GM12878 (cell line): ENCODE data around the gene APLP1. TPM values are rescaled to one million over a fixed set of nuclear protein-coding genes. Genes with fewer than 3 reads are reported as not detected.

Experiments
- ATAC-seq: fragments of 200-7000 bp; cut with Tn5 transposase; 3 replicates; pipeline ENCODE4 v1.9.1; 2020; ENCODE audit warnings: mild to moderate bottlenecking, moderate library complexity
- BruUV-seq: library from RNA; stranded (reverse); fragments of 400-500 nt; replicated peaks from 2 replicates; lab custom pipeline; 2021; lab: Mats Ljungman, UMichigan
- CTCF ChIA-PET: fragments of 300-600 bp; sonication (Branson Sonifier 250); formaldehyde crosslinking; extraction: SDS; loops from one replicate; lab custom pipeline; 2021; ENCODE audit warnings: inconsistent platforms; lab: Yijun Ruan, JAX
- POLR2A ChIA-PET: fragments of 350-600 bp; formaldehyde crosslinking; extraction: SDS; loops from one replicate; lab custom pipeline; 2021; ENCODE audit warnings: inconsistent platforms; lab: Charles Lee
- RAD21 ChIA-PET: fragments of 300-600 bp; sonication (Branson Sonifier 250); formaldehyde crosslinking; loops from one replicate; lab custom pipeline; 2023; ENCODE audit warnings: antibody characterized with exemption; ENCODE audit not compliant: unreplicated experiment; lab: Charles Lee
- SMC1A ChIA-PET: fragments of 300-600 bp; sonication (Branson Sonifier 250); formaldehyde crosslinking; loops from one replicate; lab custom pipeline; 2023; ENCODE audit not compliant: unreplicated experiment, uncharacterized antibody; lab: Charles Lee
- DNase-seq: peaks from one replicate; pipeline ENCODE4 v3.0.0-alpha.2; 2011; ENCODE audit warnings: low read depth, low spot score
- FAIRE-seq: peaks from 3 replicates; lab custom pipeline; 2011; peaks lifted over from hg19 to GRCh38; lab: Jason Lieb, UNC
- H2AFZ ChIP-seq: 2 replicates; pipeline ENCODE4 v1.6.0; 2011; ENCODE audit warnings: low read depth, low read length, control low read depth; ENCODE audit not compliant: control insufficient read depth
- H3K27ac ChIP-seq: 2 replicates; pipeline ENCODE4 v1.5.1; 2011; ENCODE audit warnings: control low read depth; ENCODE audit not compliant: control insufficient read depth, insufficient read depth
- H3K27me3 ChIP-seq, 2 experiments: replicated peaks in 1 of 2; 2 replicates each; pipeline versions ENCODE4 v1.6.0 to v1.6.1; 2011; ENCODE audit warnings: low read length in 1 of 2; ENCODE audit not compliant: control insufficient read depth in 2 of 2, insufficient read depth in 2 of 2
- H3K36me3 ChIP-seq, 2 experiments: 2 replicates each; pipeline ENCODE4 v1.5.1; 2011; ENCODE audit warnings: low read length in 1 of 2; ENCODE audit not compliant: control insufficient read depth in 2 of 2, insufficient read depth in 2 of 2
- H3K4me1 ChIP-seq: 2 replicates; pipeline ENCODE4 v1.6.1; 2011; ENCODE audit warnings: mild to moderate bottlenecking, low read length, moderate library complexity, mixed read lengths; ENCODE audit not compliant: control insufficient read depth, insufficient read depth
- H3K4me2 ChIP-seq: 2 replicates; pipeline ENCODE4 v1.6.0; 2011; ENCODE audit warnings: control low read depth; ENCODE audit not compliant: control insufficient read depth, insufficient read depth
- H3K4me3 ChIP-seq: fragments of 200-600 bp; sonication (generic); 2 replicates; pipeline ENCODE4 v1.5.1; 2016
- H3K79me2 ChIP-seq: 2 replicates; pipeline ENCODE4 v1.6.0; 2011; ENCODE audit warnings: low read length; ENCODE audit not compliant: control insufficient read depth, insufficient read depth
- H3K9ac ChIP-seq: 2 replicates; pipeline ENCODE4 v1.8.0; 2011; ENCODE audit warnings: low read length, control low read depth, mixed read lengths; ENCODE audit not compliant: control insufficient read depth, insufficient read depth
- H3K9me3 ChIP-seq: replicated peaks from 3 replicates; pipeline ENCODE4 v1.5.1; 2011; ENCODE audit warnings: mild to moderate bottlenecking, low read length; ENCODE audit not compliant: control insufficient read depth, insufficient read depth
- H4K20me1 ChIP-seq: 2 replicates; pipeline ENCODE4 v1.6.0; 2011; ENCODE audit not compliant: control insufficient read depth, insufficient read depth
- ZBTB40 ChIP-seq: fragments of 450-650 bp; IDR thresholded peaks from 2 replicates; pipeline ENCODE4 v1.6.1; 2016; ENCODE audit warnings: mild to moderate bottlenecking, moderate library complexity, borderline replicate concordance
- WGBS: methylation state at CpG from one replicate; pipeline ENCODE4 v1.1.6; 2016; ENCODE audit warnings: low lambda C conversion rate; ENCODE audit not compliant: insufficient replicate concordance, insufficient coverage; ENCODE audit errors: missing lambda C conversion rate; 5-methylcytosine and 5-hydroxymethylcytosine counted together
- in situ Hi-C: fragments of 300-500 bp; cut with MboI; formaldehyde crosslinking; loops from 9 replicates; pipeline ENCODE4 v1.14.3; 2018; ENCODE audit warnings: mixed read lengths
- intact Hi-C: fragments of 100-400 bp; cut with micrococcal nuclease; formaldehyde crosslinking; loops from one replicate; pipeline ENCODE4 v1.14.2; 2022; ENCODE audit not compliant: unreplicated experiment
- polyA plus RNA-seq, 11 experiments: library from polyadenylated mRNA; depleted of rRNA in 4 of 11; unstranded in 6 of 11; stranded (reverse) in 5 of 11; fragments of >200 nt; fragmentation: Nextera tagmentation in 4 of 11; fragmentation: Illumina TruSeq in 1 of 11; extraction: Ambion mirVana in 4 of 11; extraction: Trizol in 1 of 11; gene quantifications; 1 replicate in 1 of 11; 2 replicates in 10 of 11; pipeline versions ENCODE4 v1.2.1 to v1.2.3, GENCODE V29; 2011 to 2016; ENCODE audit warnings: inconsistent platforms in 2 of 11, missing spikeins in 2 of 11, low read depth in 1 of 11
- total RNA-seq, 4 experiments: library from RNA; depleted of rRNA in 3 of 4; stranded (reverse); fragments of >200 nt in 3 of 4; fragmentation: Illumina TruSeq in 1 of 4; extraction: Trizol in 1 of 4; gene quantifications; 2 replicates each; pipeline versions ENCODE4 v1.2.1 to v1.2.3, GENCODE V29; 2013 to 2021

APLP1 gene
- total and polyA plus RNA-seq, 10 of the 15 experiments (the other 5 are each of a cell fraction or from before 2014, with no cell fraction given): 0.07 to 2.2 (median 0.91) TPM; not detected in 1

- no peak within 1 kb of the TSS for H3K27ac ChIP-seq
- H3K4me2 ChIP-seq: peak within 1 kb of the TSS; percentile 90
- peak within 1 kb of the TSS; percentile 72 for H2AFZ ChIP-seq
- H3K79me2 ChIP-seq: no peaks in the 10 kb centered on the region
- peaks cover 3% of the 10 kb centered on the region; the same call in 1 of the 2 replicates for H3K4me1 ChIP-seq
- H3K9me3 ChIP-seq: no peaks in the 10 kb centered on the region
- no peak for TF ChIP-seq ZBTB40
- no peaks in the 10 kb centered on the region for H3K36me3 ChIP-seq
- DNase-seq (no peak), FAIRE-seq (no peak), ATAC-seq (peak; percentile 59)
- H4K20me1 ChIP-seq: no peaks in the 10 kb centered on the region
- whole genome bisulfite sequencing: 2% methylated on average over 26 of the region's 42 CpGs
- in situ Hi-C loops (no loop called here), intact Hi-C loops (no loop called here)
- CTCF ChIA-PET: no interaction called here
- H3K27me3 ChIP-seq: peaks cover 14 to 16% of the 10 kb centered on the region in 2 experiments; a peak in 3 of 4 replicates
- RAD21 ChIA-PET: no interaction called here
- H3K4me3 ChIP-seq: peak within 1 kb of the TSS; percentile 68
- SMC1A ChIA-PET: no interaction called here
- POLR2A ChIA-PET: no interaction called here
- no TSS peak for BruUV-seq
- H3K9ac ChIP-seq: no peak within 1 kb of the TSS; the same call in 1 of the 2 replicates
Observed at GRCh38 chr19:35856546-35857149, 11.7 kb upstream of the APLP1 start, which contains the start of gene KIRREL2. Gene KIRREL2 (plus strand): TSS chr19:35856911. CDS start chr19:35857120, 209 bp downstream.
